HT-29 (cell line): ENCODE results near the gene NFATC1. TPM values are rescaled to one million over a fixed set of nuclear protein-coding genes. Genes with fewer than 3 reads are reported as not detected.

Experiments used
- DNase-seq: peaks from one replicate; pipeline ENCODE4 v3.0.0-alpha.2; 2015; ENCODE audit warnings: low spot score
- total RNA-seq: library from RNA; depleted of rRNA; stranded (reverse); fragments of >200 nt; shearing (Covaris generic); gene quantifications from 2 replicates; pipeline ENCODE4 v1.2.3, GENCODE V29; 2014

The NFATC1 gene
- total RNA-seq, 1 experiment from 2014 or later = not detected

GRCh38 chr18:79422022-79422782 is 26.5 kb downstream of the NFATC1 start:
- no peak for DNase-seq

- no peak for DNase-seq
Observed at GRCh38 chr18:79422783-79423165, 27.0 kb downstream of the NFATC1 start.

GRCh38 chr18:79423211-79424007 is 27.7 kb downstream of the NFATC1 start:
- DNase-seq = no peak

- DNase-seq = no peak
Observed at GRCh38 chr18:79424008-79424565, 28.4 kb downstream of the NFATC1 start.

- no peak for DNase-seq
Observed at GRCh38 chr18:79424880-79425568, 29.3 kb downstream of the NFATC1 start.

GRCh38 chr18:79425569-79425886 is 29.8 kb downstream of the NFATC1 start:
- no peak for DNase-seq

- DNase-seq = no peak
Observed at GRCh38 chr18:79426376-79427300, 30.9 kb downstream of the NFATC1 start.

- no peak for DNase-seq
Observed at GRCh38 chr18:79427368-79428225, 31.9 kb downstream of the NFATC1 start.

GRCh38 chr18:79428287-79428686 is 32.6 kb downstream of the NFATC1 start:
- no peak for DNase-seq

- DNase-seq = no peak
Observed at GRCh38 chr18:79429381-79429780, 33.7 kb downstream of the NFATC1 start.

GRCh38 chr18:79429785-79430281 is 34.1 kb downstream of the NFATC1 start:
- no peak for DNase-seq

- DNase-seq = no peak
Observed at GRCh38 chr18:79432376-79433120, 36.8 kb downstream of the NFATC1 start.

- DNase-seq = no peak
Observed at GRCh38 chr18:79433431-79433830, 37.7 kb downstream of the NFATC1 start.

GRCh38 chr18:79434607-79435401 is 39.1 kb downstream of the NFATC1 start:
- no peak for DNase-seq

GRCh38 chr18:79436556-79437275 is 41.0 kb downstream of the NFATC1 start:
- no peak for DNase-seq

GRCh38 chr18:79438089-79438897 is 42.6 kb downstream of the NFATC1 start:
- no peak for DNase-seq
